GM18517 (cell line): ENCODE data around the gene OBSCN.
"Not testable (repeated sequence)": the region's sequence is repeated elsewhere in the genome, so short reads cannot be mapped to it uniquely, and the experiment has no call there.

ENCODE experiments used
- ATAC-seq: cut with Tn5 transposase; IDR thresholded peaks from one replicate; pipeline ENCODE4 v1.9.1; 2021; ENCODE audit warnings: mild to moderate bottlenecking, moderate library complexity; ENCODE audit not compliant: unreplicated experiment

OBSCN gene

GRCh38 chr1:228212415-228212965 lies 4.6 kb downstream of the OBSCN start:
- ATAC-seq: no peak

- no peak for ATAC-seq
Observed at GRCh38 chr1:228212966-228213844, 5.4 kb downstream of the OBSCN start.

DNA sequence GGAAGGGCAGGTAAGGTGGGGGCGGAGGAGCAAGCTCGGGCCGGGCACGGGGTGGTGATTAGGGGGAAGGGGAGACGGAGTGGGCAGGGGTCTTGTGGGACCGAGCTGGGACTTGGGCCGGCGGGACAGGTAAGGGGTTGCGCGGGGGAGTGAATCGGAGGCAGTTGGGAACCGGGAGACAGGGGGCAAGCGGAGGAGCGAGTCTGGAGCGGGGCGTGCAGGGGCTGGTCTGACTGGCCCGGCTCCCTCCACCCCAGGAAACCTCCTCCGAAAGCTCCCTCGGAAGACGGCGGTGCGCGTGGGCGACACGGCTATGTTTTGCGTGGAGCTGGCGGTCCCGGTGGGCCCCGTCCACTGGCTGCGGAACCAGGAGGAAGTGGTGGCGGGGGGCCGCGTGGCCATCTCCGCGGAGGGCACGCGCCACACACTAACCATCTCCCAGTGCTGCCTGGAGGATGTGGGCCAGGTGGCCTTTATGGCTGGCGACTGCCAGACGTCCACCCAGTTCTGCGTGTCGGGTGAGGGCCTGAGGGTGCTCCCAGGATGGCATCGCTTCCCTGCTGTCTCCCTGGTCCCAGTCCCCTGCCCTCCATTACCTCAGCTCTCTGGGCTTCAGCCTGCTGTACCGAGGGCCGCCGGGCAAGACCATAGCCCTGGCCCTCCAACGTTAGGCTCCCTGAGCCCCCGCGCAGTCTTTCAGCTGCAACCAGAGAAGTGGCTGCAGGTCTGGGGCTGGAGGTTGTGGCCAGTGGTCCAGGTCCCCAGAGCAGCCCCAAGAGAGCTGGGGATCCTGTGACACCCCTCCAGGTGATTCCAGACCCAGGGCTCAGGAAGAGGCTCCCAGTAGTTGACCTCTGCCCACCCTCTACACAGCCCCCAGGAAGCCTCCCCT lies 6.3 kb downstream of the OBSCN start:
- ATAC-seq: no peak

DNA sequence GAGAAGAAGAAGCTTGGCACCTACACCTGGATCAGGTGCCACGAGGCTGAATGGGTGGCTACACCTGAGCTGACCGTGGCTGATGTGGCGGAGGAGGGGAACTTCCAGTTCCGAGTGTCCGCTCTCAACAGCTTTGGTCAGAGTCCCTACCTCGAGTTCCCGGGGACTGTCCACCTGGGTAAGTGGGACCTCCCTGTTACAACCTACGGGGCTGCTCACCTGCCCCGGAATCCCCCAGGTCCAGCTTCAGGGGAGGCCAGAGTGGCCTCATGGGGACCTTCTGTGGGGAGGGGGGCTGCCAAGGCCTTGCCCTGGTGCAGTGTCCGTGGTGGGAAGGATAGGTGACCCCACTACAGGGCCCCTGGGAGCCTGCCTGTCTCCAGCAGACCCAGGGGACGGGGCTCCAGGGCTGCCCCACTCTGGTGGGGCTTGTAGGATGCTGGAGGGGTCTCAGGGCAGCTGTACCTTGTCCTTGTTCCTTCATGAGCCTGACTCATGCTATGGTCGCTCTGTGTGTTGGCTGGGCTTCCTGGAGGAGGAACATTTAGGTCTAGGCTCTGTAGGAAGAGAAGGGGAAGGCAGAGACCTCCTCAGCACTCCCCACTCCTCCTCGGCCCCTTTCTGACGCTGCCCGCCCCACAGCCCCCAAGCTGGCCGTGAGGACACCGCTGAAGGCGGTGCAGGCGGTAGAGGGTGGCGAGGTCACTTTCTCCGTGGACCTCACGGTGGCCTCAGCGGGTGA lies 7.2 kb downstream of the OBSCN start:
- no peak for ATAC-seq

DNA sequence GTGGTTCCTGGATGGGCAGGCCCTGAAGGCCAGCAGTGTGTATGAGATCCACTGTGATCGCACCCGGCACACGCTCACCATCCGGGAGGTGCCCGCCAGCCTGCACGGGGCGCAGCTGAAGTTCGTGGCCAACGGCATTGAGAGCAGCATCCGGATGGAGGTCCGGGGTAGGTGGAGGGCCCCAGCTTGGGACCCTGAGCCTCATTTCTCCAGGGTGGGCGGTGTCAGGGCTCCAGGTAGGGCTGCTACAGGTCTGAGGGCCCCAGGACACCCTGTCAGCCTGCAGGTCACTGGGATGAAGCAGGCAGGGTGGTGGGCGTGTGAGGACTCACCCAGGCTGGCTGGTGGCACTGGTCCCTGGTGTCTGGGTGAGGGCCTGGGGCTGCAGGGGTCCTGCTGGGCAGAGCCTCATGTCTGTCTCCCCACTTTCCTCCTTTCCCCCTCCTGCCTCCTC lies 7.8 kb downstream of the OBSCN start:
- no peak for ATAC-seq

DNA sequence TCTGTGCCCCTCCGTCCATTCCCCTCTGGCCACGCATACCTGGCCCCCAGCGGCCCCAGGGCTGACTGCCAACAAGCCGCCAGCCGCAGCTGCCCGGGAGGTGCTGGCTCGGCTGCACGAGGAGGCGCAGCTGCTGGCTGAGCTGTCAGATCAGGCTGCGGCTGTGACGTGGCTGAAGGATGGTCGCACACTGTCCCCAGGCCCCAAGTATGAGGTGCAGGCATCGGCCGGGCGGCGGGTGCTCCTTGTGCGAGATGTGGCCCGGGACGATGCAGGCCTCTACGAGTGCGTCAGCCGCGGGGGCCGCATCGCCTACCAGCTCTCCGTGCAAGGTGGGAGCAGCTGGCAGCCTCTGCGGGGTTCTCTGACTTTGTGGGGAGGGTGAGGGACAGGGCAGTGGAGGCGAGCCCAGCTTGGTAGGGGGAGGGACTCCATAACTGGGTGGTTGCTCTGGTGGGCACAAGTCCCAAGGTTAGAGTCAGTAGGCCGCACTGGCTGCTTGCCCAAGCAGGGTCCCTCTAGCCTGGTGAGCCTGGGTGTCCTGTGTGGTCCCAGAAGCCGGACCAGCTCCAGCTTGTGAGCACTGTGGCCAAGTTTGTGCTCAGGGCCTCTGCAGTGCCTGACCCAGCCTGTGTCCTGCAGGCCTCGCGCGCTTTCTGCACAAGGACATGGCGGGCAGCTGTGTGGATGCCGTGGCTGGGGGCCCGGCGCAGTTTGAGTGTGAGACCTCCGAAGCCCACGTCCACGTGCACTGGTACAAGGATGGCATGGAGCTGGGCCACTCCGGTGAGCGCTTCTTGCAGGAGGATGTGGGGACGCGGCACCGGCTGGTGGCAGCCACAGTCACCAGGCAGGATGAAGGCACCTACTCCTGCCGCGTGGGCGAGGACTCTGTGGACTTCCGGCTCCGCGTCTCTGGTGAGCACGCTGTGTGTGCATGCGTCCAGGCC lies 8.8 kb downstream of the OBSCN start:
- ATAC-seq: no peak

DNA sequence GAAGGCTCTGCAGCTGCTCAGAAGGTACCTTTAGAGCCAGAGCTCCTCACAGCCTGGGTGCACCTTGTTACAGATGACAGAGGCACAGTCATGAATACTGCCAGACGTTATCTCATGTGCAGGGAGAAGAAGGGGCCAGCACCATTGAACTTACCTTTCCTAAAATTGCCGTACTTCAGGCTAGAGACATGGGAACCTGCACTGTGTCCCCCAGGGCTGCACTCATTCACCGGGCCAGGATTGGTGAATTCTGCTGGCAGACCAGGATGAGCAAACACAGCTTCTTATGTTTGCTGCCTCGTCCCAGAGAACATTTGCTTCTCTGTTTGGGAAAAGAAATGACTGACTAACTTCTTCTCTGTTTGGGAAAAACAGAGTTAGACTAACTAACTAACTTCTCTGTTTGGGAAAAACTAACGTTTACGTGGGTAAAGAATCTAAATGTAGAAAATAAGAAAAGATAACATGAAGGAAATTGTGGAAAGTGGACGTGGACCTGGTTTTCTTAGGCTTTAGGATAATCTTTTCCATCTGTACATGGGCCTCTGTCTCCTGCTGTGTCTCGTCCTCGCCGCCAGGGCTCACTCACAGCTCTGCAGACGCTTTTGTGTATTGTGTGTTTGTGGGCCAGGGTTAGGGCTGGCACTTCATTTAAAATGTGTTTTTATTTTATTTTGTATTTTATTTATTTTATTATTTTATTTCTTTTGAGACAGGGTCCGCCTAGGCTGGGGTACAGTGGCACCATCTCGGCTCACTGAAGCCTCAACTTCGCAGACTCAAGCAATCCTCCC lies 9.9 kb downstream of the OBSCN start:
- no peak for ATAC-seq

DNA sequence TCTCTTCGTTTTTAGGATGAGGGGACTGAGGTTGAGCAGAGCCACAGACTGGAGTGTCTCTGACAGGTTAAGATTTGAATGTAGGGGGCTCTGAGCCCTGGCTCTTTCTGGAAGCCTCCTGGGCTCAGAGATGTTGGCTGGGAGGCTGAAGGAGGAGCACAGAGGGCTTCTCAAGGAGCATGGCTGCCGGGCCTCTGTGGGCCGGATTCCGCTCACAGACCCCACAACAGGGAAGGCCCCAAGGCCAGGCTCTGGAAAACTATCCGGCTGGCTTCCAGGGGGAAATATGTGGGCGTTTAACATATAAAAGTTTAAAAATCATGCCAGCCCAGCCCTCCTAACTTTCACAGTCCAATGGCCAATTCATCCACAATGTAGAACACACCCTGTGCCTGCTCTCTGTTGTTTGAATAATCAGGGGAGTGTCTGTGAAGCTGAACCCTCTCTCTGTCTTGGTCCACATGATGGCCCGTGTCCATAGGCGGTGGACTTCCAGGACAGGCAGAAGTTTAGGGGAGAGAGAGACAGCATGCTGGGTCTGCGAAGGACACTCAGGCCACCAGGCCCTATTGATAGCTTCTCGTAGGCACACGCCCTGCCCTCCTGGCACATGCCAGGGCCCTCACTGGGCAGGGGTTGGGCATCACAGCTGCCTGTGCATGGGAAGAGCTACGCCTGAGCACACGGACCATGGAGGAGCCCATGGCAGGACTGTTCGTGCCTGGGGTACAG lies 10.8 kb downstream of the OBSCN start:
- ATAC-seq: no peak

GRCh38 chr1:228219245-228219961 lies 11.6 kb downstream of the OBSCN start:
- ATAC-seq: no peak

- ATAC-seq: no peak
Observed at GRCh38 chr1:228219962-228220780, 12.3 kb downstream of the OBSCN start.

DNA sequence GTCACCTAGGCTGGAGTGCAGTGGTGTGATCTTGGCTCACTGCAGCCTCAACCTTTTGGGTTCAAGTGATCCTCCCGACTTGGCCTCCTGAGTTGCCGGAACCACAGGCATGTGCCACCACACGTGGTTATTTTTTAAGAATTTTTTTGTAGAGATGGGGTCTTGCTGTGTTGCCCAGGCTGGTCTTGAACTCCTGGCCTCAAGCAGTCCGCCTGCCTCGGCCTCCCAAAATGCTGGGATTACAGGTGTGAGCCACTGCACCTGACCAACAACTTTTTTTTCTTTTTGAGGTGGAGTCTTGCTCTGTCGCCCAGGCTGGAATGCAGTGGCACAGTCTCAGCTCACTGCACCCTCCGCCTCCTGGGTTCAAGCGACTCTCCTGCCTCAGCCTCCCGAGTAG lies 13.3 kb downstream of the OBSCN start:
- ATAC-seq: not testable (repeated sequence)

- no peak for ATAC-seq
Observed at GRCh38 chr1:228222548-228222947, 14.7 kb downstream of the OBSCN start.

DNA sequence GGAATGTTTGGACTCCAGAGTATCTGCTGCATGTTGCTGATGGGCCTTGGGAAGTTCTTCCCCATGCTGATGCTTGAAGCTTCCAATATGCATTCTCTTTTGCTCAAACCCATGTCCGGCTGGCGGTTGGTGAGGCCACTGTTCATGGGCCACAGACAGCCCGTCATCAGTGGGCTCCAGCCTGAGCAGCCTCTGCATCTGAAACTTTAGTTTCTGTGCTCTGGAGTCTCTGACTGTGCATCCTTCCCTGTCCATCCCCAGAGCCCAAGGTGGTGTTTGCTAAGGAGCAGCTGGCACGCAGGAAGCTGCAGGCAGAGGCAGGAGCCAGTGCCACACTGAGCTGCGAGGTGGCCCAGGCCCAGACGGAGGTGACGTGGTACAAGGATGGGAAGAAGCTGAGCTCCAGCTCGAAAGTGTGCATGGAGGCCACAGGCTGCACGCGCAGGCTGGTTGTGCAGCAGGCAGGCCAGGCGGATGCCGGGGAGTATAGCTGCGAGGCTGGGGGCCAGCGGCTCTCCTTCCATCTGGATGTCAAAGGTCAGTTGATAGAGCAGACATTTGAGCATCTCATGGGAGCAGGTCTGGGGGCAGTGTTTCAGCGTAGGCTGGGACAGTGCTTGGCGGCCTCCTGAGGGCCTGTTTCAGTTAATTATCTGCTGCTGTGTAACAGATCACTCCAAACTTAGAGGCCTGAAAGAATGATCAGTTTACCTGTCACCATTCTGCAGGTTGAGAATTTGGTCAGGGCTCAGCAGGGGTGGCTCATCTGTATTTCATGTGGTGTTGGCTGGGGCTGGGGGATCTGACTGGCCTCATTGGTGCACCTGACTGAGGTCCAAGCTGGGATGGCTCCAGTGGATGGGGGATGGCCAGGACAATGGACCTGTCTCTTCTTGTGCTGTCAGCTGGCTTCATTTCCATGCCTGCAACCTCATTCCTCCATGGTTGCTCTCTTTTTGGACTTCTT lies 16.6 kb downstream of the OBSCN start:
- no peak for ATAC-seq

DNA sequence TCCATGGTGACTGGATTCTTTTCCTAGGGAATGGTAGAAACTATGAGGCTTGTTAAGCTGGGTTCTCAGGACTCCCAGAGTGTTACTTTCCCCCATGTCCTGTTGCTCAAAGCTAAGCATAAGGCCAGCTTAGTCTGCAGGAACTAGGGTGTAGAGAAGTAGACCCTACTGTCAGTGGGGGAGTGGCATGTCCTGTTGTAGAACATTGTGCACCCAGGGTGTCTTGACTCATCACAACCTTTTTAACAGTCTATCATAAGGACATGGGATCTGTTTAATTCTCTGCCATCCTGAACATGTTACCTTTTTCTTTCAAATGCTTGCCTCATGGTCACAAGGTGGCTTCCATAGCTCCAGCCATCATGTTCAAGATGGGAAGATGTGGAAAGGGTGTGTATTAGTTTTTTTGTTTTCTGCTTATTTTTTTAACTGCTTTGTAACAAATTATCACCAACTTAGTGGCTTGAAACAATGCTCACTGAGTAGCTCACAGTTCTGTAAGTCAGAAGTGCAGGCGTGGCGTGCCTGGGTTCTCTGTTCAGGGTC lies 17.4 kb downstream of the OBSCN start:
- no peak for ATAC-seq

DNA sequence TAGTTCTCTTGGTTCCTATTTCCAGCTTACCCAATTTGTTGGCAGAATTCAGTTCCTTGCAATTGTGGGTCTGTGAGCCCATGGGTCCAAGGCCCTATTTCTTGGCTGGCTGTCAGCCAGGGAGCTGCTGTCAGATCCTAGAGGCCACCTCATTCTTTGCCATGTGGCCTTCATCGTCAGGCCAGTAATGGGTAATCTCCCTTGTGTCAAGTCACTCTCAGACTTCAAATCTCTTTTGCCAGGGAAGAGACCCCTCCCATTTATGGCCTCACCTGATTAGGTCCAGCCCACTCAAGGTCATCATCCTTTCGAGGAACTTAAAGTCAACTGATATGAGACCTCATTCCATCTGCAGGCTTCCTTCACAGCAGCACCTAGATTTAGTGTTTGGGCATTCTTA lies 17.9 kb downstream of the OBSCN start:
- ATAC-seq: no peak
